CD14-positive monocyte (primary cell): ENCODE data around the gene PFDN2. TPM values are rescaled to one million over a fixed set of nuclear protein-coding genes. Genes with fewer than 3 reads are reported as not detected.

Source experiments
- DNase-seq, 3 donors: peaks; one replicate each; pipeline ENCODE4 v3.0.0-alpha.2; 2011 to 2022
- H2AFZ ChIP-seq: 2 replicates; pipeline ENCODE4 v1.6.0; 2012; ENCODE audit warnings: mild to moderate bottlenecking, low read depth, low read length, inconsistent platforms; ENCODE audit not compliant: insufficient read depth, poor library complexity, severe bottlenecking
- H3K27ac ChIP-seq, 2 donors: 1 replicate in 1 of 2; 2 replicates in 1 of 2; pipeline ENCODE4 v1.5.1; 2012 to 2013; ENCODE audit warnings: low read length in 2 of 2, control low read depth in 1 of 2, inconsistent platforms in 1 of 2, low read depth in 1 of 2, mild to moderate bottlenecking in 1 of 2
- H3K27me3 ChIP-seq, 2 donors: one replicate each; pipeline versions ENCODE4 v1.6.0 to v1.6.1; 2011 to 2013; ENCODE audit warnings: low read length in 2 of 2; ENCODE audit not compliant: control insufficient read depth in 2 of 2, insufficient read depth in 2 of 2
- H3K36me3 ChIP-seq, 2 donors: replicated peaks in 1 of 2; 1 replicate in 1 of 2; 2 replicates in 1 of 2; pipeline versions ENCODE4 v1.5.1 to v1.6.1; 2012 to 2013; ENCODE audit warnings: low read length in 2 of 2, control low read depth in 1 of 2, inconsistent platforms in 1 of 2, mild to moderate bottlenecking in 1 of 2; ENCODE audit not compliant: insufficient read depth in 2 of 2, control insufficient read depth in 1 of 2
- H3K4me1 ChIP-seq, 2 donors: 1 replicate in 1 of 2; 2 replicates in 1 of 2; pipeline versions ENCODE4 v1.5.1 to v1.6.1; 2012 to 2013; ENCODE audit warnings: low read length in 2 of 2, control low read depth in 1 of 2, inconsistent platforms in 1 of 2, mild to moderate bottlenecking in 1 of 2, moderate library complexity in 1 of 2; ENCODE audit not compliant: insufficient read depth in 2 of 2, control insufficient read depth in 1 of 2
- H3K4me2 ChIP-seq: replicated peaks from 2 replicates; pipeline ENCODE3; 2012; ENCODE audit warnings: low read length, moderate library complexity, mild to moderate bottlenecking; ENCODE audit not compliant: poor library complexity, severe bottlenecking; ENCODE audit errors: extremely low read depth
- H3K4me3 ChIP-seq, 3 experiments: fragments of 200-600 bp in 1 of 3; sonication (generic) in 1 of 3; replicated peaks in 1 of 3; 1 replicate in 2 of 3; 2 replicates in 1 of 3; pipeline ENCODE4 v1.5.1; 2011 to 2013; ENCODE audit warnings: low read length in 3 of 3, mild to moderate bottlenecking in 3 of 3, control low read depth in 2 of 3, low read depth in 2 of 3, inconsistent platforms in 1 of 3, moderate library complexity in 1 of 3
- H3K79me2 ChIP-seq: 2 replicates; pipeline ENCODE4 v1.6.0; 2012; ENCODE audit warnings: mild to moderate bottlenecking, control low read depth, inconsistent platforms, low read length, moderate library complexity; ENCODE audit not compliant: insufficient read depth
- H3K9ac ChIP-seq: 2 replicates; pipeline ENCODE4 v1.6.0; 2017; ENCODE audit warnings: low read length, mild to moderate bottlenecking; ENCODE audit not compliant: insufficient read depth, poor library complexity, severe bottlenecking
- H3K9me3 ChIP-seq, 2 donors: replicated peaks in 1 of 2; 1 replicate in 1 of 2; 2 replicates in 1 of 2; pipeline versions ENCODE4 v1.5.1 to v1.6.1; 2012 to 2013; ENCODE audit warnings: low read length in 2 of 2, control low read depth in 1 of 2; ENCODE audit not compliant: control insufficient read depth in 1 of 2, insufficient read depth in 1 of 2
- H4K20me1 ChIP-seq: 2 replicates; pipeline ENCODE4 v1.6.0; 2012; ENCODE audit warnings: mild to moderate bottlenecking, low read length, control low read depth, moderate library complexity; ENCODE audit not compliant: insufficient read depth
- H3K27ac Mint-ChIP-seq, 7 donors: one replicate each; pipeline ENCODE4 v1.8.0; 2020; ENCODE audit warnings: mild to moderate bottlenecking in 7 of 7, mixed read lengths in 7 of 7, moderate library complexity in 6 of 7, inconsistent platforms in 2 of 7
- H3K27me3 Mint-ChIP-seq, 3 donors: one replicate each; pipeline ENCODE4 v1.8.0; 2021 to 2022; ENCODE audit warnings: low read depth in 3 of 3, mild to moderate bottlenecking in 3 of 3, mixed read lengths in 3 of 3, moderate library complexity in 3 of 3, inconsistent platforms in 1 of 3
- H3K36me3 Mint-ChIP-seq, 2 donors: one replicate each; pipeline ENCODE4 v1.8.0; 2020; ENCODE audit warnings: mixed read lengths in 2 of 2, inconsistent platforms in 1 of 2, mild to moderate bottlenecking in 1 of 2
- H3K4me1 Mint-ChIP-seq: one replicate; pipeline ENCODE4 v1.8.0; 2020; ENCODE audit warnings: mild to moderate bottlenecking, mixed read lengths
- H3K4me3 Mint-ChIP-seq, 2 donors: one replicate each; pipeline ENCODE4 v1.8.0; 2020; ENCODE audit warnings: mild to moderate bottlenecking in 2 of 2, mixed read lengths in 2 of 2, moderate library complexity in 1 of 2
- H3K9me3 Mint-ChIP-seq, 7 donors: one replicate each; pipeline ENCODE4 v1.8.0; 2020 to 2022; ENCODE audit warnings: mixed read lengths in 7 of 7, mild to moderate bottlenecking in 6 of 7, moderate library complexity in 6 of 7, inconsistent platforms in 2 of 7
- WGBS: methylation state at CpG from one replicate; pipeline ENCODE4 v1.1.5; 2013; ENCODE audit warnings: missing lambda C conversion rate; ENCODE audit not compliant: insufficient coverage; 5-methylcytosine and 5-hydroxymethylcytosine counted together
- intact Hi-C, 2 donors: fragments of 100-400 bp; cut with micrococcal nuclease; formaldehyde crosslinking; loops; one replicate each; pipeline versions ENCODE4 v1.15.0 to v1.15.1; 2023
- polyA plus RNA-seq, 3 donors: library from polyadenylated mRNA; depleted of rRNA in 1 of 3; unstranded in 2 of 3; stranded (reverse) in 1 of 3; fragments of 300-500 nt in 2 of 3; fragments of >200 nt in 1 of 3; fragmentation: Illumina TruSeq in 2 of 3; gene quantifications; 1 replicate in 2 of 3; 2 replicates in 1 of 3; pipeline ENCODE4 v1.2.3, GENCODE V29; 2012 to 2021
- TF ChIP-seq, protein P1 (sequence below): fragments of 200-600 bp; IDR thresholded peaks from one replicate; pipeline ENCODE4 v1.8.0; 2022; ENCODE audit warnings: antibody characterized with exemption, mild to moderate bottlenecking

PFDN2 gene
- polyA plus RNA-seq, 3 donors, result 59.1 to 80.7 (median 65.6) TPM

DNA sequence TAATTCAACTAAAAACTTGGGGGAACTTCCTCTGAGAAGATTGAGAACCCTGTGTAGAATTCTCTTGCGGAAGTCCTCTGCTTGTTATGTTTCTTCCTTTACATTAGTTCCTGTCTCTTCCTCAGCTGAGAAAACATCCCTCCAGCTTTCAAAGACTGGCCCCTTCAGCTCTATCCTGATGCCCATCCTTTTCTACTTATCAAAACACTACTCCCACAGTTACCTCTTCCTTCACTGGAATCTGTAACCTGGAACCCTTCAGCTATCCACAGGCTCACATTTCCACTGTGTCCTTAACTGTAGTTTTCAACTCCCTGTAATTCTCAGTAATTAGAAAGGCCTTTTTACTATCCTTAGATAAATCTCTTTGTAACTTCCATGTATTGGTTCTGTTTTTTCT is 20.6 kb upstream of the PFDN2 start:
- DNase-seq, result peak in 2 of 3 donors; percentile 31 to 45
- Histone ChIP-seq H3K4me3 (peak overlapping the region in 1 of 3 experiments; percentile 24), H3K27me3 (no peaks in the 10 kb centered on the region), H3K79me2 (peaks cover 44% of the 10 kb centered on the region), H2AFZ (peak overlapping the region; percentile 84), H3K4me2 (peak overlapping the region; percentile 33), H3K9me3 (no peaks in the 10 kb centered on the region), H3K9ac (peak overlapping the region; percentile 36), H4K20me1 (no peaks in the 10 kb centered on the region), H3K27ac (peak overlapping the region; percentile 47 to 88), H3K36me3 (no peaks in the 10 kb centered on the region), H3K4me1 (peaks cover 45 to 49% of the 10 kb centered on the region in 2 donors)
- intact Hi-C loops, result loop anchor here in 1 of 2 donors (2.0 to 5.0 kb wide), 3 partner anchors 42 to 91 kb away; partner anchors contain the start of genes ARHGAP30 and USF1
- no peaks in the 10 kb centered on the region for H3K27me3 Mint-ChIP-seq
- TF ChIP-seq, protein P1, sequence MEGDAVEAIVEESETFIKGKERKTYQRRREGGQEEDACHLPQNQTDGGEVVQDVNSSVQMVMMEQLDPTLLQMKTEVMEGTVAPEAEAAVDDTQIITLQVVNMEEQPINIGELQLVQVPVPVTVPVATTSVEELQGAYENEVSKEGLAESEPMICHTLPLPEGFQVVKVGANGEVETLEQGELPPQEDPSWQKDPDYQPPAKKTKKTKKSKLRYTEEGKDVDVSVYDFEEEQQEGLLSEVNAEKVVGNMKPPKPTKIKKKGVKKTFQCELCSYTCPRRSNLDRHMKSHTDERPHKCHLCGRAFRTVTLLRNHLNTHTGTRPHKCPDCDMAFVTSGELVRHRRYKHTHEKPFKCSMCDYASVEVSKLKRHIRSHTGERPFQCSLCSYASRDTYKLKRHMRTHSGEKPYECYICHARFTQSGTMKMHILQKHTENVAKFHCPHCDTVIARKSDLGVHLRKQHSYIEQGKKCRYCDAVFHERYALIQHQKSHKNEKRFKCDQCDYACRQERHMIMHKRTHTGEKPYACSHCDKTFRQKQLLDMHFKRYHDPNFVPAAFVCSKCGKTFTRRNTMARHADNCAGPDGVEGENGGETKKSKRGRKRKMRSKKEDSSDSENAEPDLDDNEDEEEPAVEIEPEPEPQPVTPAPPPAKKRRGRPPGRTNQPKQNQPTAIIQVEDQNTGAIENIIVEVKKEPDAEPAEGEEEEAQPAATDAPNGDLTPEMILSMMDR, result no peak
- peaks cover 2 to 3% of the 10 kb centered on the region in 2 donors for H3K36me3 Mint-ChIP-seq
- H3K27ac Mint-ChIP-seq, result peak overlapping the region; percentile 85 to 97 (median 92)
- H3K4me1 Mint-ChIP-seq, result peaks cover 48% of the 10 kb centered on the region
- H3K4me3 Mint-ChIP-seq, result peak overlapping the region in 1 of 2 donors; percentile 70
- 0% methylated on average over 1 of the region's 1 CpG for WGBS
- no peaks in the 10 kb centered on the region for H3K9me3 Mint-ChIP-seq

DNA sequence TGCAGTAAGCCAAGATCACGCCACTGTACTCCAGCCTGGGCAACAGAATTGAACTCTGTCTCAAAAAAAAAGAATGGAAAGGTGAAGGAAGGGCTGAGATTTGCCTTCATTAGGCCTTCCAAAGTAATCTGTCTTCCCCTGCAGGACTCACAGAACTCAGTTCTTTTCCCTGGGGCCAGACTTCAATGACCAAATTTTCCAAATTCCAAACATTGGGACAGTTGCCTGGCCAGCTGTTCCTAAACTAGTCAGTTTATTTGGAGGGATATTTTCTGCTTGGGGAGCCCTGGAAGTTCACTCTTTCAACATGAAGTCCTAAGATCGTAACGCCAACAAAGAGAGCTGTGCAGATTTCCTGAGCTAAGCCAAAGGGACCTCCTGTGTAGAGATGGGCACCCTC is 20.0 kb upstream of the PFDN2 start:
- peaks cover 47 to 53% of the 10 kb centered on the region in 2 donors for H3K4me1 ChIP-seq
- H3K27ac ChIP-seq, result peak overlapping the region in 1 of 2 donors; percentile 88
- intact Hi-C loops, result loop anchor here in 1 of 2 donors (2.0 to 5.0 kb wide), 3 partner anchors 41 to 91 kb away; partner anchors contain the start of genes ARHGAP30 and USF1
- no peaks in the 10 kb centered on the region for H3K27me3 ChIP-seq
- Mint-ChIP-seq H3K4me3 (no peak overlapping the region), H3K9me3 (no peaks in the 10 kb centered on the region), H3K4me1 (peaks cover 48% of the 10 kb centered on the region), H3K27ac (peak overlapping the region; percentile 13 to 97 (median 92)), H3K36me3 (peaks cover 2 to 3% of the 10 kb centered on the region in 2 donors), H3K27me3 (no peaks in the 10 kb centered on the region)
- peaks cover 49% of the 10 kb centered on the region for H3K79me2 ChIP-seq
- H3K36me3 ChIP-seq, result no peaks in the 10 kb centered on the region
- TF ChIP-seq, protein P1, result no peak
- no peaks in the 10 kb centered on the region for H4K20me1 ChIP-seq
- no CpG with 5 or more reads among the region's 3 CpGs for WGBS
- H2AFZ ChIP-seq, result peak overlapping the region; percentile 84
- no peaks in the 10 kb centered on the region for H3K9me3 ChIP-seq
- DNase-seq, result no peak
- H3K9ac ChIP-seq, result peak overlapping the region; percentile 36
- peak overlapping the region; percentile 33 for H3K4me2 ChIP-seq
- peak overlapping the region in 1 of 3 experiments; percentile 24 for H3K4me3 ChIP-seq
